Loucy (cell line): ENCODE data around the gene ABI1.

Experiments
- EZH2phosphoT487 ChIP-seq: fragments of 200-600 bp; IDR thresholded peaks from 2 replicates; pipeline ENCODE4 v1.6.1; 2018; ENCODE audit warnings: antibody characterized with exemption, mild to moderate bottlenecking, moderate library complexity, borderline replicate concordance
- TF ChIP-seq, protein P1 (sequence below): fragments of 200-600 bp; sonication (generic); conservative IDR thresholded peaks from 2 replicates; pipeline ENCODE4 v1.5.1; 2014; ENCODE audit warnings: mild to moderate bottlenecking, antibody characterized with exemption, low read length

DNA sequence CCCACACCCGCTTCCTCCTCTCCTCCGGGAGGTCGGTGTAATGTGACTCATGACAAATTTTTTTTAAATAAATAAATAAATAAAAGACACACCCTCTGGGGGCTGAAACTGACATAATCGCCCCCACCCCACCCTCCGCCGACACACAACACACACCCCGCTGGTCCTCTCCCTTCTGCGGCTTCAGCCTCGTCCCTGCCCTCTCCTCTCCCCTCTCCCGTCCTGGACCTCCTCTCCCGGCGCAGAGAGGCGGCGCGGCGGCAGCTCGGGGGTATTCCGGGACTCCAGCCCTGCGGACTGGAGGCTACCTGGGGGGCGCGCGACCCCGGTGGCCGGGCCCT is 686 bp downstream of the ABI1 start:
- TF ChIP-seq, protein P1, sequence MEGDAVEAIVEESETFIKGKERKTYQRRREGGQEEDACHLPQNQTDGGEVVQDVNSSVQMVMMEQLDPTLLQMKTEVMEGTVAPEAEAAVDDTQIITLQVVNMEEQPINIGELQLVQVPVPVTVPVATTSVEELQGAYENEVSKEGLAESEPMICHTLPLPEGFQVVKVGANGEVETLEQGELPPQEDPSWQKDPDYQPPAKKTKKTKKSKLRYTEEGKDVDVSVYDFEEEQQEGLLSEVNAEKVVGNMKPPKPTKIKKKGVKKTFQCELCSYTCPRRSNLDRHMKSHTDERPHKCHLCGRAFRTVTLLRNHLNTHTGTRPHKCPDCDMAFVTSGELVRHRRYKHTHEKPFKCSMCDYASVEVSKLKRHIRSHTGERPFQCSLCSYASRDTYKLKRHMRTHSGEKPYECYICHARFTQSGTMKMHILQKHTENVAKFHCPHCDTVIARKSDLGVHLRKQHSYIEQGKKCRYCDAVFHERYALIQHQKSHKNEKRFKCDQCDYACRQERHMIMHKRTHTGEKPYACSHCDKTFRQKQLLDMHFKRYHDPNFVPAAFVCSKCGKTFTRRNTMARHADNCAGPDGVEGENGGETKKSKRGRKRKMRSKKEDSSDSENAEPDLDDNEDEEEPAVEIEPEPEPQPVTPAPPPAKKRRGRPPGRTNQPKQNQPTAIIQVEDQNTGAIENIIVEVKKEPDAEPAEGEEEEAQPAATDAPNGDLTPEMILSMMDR, result no peak
- TF ChIP-seq EZH2phosphoT487, result no peak
